Central memory CD4-positive, alpha-beta T cell (primary cell): Measurements from ENCODE around the gene HAUS7.

Experiments
- DNase-seq: peaks from one replicate; pipeline ENCODE4 v3.0.0; 2022

Gene HAUS7

GRCh38 chrX:153454901-153455550 lies 15.3 kb downstream of the HAUS7 start:
- no peak for DNase-seq

GRCh38 chrX:153450949-153451277 lies 19.5 kb downstream of the HAUS7 start:
- no peak for DNase-seq

- no peak for DNase-seq
These were observed 20.0 kb downstream of the HAUS7 start for GRCh38 chrX:153450114-153450948.

GRCh38 chrX:153449368-153450113 lies 20.8 kb downstream of the HAUS7 start:
- no peak for DNase-seq

GRCh38 chrX:153448556-153449367 lies 21.6 kb downstream of the HAUS7 start:
- no peak for DNase-seq

GRCh38 chrX:153447581-153447960 lies 22.8 kb downstream of the HAUS7 start:
- no peak for DNase-seq

DNA sequence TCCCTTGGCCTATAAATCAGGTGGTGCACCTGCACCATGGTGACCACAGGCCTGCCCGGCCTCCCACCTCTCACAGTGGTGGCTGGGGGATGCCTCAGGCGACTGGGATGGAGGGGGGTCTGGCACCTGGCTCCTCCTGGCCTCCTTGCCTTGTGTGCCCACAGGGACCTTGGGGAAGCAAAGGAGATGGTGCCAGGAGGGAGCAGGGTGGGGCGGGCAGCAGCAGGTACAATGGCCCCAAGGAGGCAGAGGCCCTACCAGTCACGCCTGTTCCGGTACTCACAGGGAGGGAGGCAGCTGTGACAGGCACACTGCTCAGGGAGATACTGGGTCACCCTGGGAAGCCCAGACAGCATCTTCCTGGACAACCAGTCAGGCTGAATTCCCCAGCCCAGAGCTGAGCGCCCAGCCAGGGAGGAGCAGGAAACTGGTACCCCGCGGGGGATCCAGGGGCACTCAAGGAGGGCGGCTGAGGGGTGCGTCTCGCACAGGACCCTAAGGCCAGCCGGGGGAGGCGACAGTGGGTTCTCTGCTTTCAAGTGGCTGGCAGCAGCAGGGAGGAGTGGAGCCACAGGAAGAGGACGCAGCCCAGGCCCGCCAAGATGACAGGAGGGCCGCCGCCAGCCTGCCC lies 23.3 kb downstream of the HAUS7 start:
- no peak for DNase-seq

DNA sequence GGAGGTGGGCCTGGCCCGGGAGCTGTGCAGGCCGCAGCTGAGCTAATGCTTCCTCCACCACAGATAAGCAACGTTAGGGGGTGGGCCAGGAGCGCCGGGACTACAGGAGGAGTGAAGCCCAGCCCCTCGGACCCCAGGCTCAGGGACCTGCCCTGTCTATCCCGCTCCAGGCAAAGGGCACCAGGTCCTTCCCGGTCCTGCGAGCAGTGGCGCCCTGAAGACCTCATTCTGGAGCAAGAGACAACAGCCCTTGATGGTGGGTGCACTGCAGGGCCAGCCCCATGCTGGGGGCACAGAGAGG lies 23.8 kb downstream of the HAUS7 start:
- DNase-seq: no peak

DNA sequence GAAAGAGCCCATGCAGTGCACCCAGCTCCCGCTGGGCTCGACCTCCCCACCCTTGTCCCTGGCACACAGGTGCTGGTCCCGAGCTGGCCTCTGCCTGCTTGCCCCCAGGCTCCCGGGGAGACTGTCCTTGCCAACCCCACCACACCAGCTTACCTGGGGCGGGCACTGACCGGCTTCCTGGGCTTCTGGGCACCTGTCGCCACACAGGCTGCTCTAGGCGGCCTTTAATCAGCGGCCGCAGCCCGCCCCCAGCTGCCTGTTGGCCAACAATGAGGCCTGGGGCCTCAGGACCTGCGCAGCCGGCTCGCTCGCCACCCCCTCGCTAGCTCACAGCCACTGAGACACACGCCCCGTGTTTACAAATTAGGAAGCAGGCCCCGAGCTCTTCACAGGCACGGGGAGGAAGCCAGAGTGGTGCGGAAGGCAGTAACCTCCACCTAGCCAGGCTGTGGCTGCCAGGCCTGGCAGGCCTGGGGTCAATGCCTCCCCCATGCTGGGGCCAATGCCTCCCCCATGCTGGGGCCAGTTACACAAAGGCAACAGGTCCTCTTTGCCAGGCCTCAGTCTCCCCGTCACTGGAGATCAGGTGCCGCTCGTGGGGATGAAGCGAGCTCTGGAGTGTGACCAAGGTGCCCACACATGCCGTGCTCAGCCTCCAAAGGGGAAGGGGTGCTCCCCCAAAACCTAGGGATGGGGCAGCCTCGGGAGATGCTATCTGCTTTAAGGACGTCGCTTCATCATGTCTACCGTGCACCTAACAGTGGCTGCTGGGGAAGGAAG lies 24.3 kb downstream of the HAUS7 start, which contains the start of gene TREX2:
TSS of gene TREX2 (minus strand) at position 201 of the 780 bp plus-strand sequence. CDS start 626 bp downstream, outside the sequence.
- DNase-seq: no peak

DNA sequence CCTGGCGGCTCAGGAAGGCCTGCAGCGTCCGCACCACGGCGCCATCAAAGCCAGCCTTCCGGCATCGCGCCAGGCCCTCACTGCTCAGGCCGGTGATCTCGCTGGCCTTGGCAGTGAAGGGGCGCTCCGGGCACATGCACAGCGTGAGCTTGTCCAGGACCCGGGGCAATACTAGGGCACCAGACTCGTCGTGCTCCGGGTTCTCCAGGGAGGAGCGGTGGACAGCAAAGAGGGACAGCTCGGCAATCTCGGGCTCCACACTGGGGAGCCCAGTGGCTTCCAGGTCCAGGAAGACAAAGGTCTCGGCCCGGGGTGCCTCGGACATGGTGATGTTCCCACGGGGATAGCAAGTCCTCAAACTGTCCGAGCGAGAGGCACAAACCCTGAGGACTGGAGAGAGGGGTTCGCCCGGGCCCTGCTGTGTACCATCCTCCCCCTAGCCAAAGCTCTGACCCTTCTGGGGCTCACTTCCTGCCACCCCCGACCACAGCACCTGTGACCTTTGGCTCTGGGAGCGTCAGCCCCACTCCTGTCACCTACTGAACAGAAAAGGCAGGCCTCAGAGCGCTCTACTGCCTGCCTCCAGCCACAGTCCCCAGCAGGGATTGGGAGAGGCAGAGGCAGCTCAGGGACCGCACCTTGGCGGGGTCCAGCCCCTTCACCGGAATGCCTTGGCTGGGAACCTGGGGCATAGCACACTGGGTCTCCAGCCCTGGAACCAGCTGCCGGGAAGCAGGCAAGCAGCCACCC lies 25.1 kb downstream of the HAUS7 start:
- DNase-seq: no peak

- DNase-seq: no peak
These were observed 25.9 kb downstream of the HAUS7 start for GRCh38 chrX:153444333-153445011.

GRCh38 chrX:153443476-153444332 lies 26.7 kb downstream of the HAUS7 start:
- no peak for DNase-seq

DNA sequence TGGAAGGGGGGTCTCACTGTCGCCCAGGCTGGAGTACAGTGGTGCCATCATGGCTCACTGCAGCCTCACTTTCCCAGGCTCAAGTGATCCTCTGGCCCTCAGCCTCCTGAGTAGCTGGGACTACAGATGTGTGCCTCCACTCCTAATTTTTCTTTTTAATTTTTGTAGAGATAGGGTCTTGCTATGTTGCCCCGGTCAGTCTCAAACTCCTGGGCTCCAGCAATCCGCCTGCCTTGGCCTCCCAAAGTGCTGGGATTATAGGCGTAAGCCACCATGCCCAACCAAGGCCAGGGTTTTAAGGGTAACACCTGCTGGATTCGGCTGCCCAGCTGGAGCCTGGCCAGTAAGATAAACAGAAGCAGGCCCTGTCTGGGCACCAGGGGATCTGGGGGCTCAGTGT lies 27.9 kb downstream of the HAUS7 start:
- DNase-seq: no peak

- DNase-seq: no peak
These were observed 28.4 kb downstream of the HAUS7 start for GRCh38 chrX:153441981-153442380.

GRCh38 chrX:153441296-153441695 lies 29.1 kb downstream of the HAUS7 start:
- no peak for DNase-seq

- no peak for DNase-seq
These were observed 29.7 kb downstream of the HAUS7 start for GRCh38 chrX:153440556-153441135.

GRCh38 chrX:153439977-153440376 lies 30.4 kb downstream of the HAUS7 start:
- DNase-seq: no peak

- no peak for DNase-seq
These were observed 31.8 kb downstream of the HAUS7 start for GRCh38 chrX:153438532-153438931.

DNA sequence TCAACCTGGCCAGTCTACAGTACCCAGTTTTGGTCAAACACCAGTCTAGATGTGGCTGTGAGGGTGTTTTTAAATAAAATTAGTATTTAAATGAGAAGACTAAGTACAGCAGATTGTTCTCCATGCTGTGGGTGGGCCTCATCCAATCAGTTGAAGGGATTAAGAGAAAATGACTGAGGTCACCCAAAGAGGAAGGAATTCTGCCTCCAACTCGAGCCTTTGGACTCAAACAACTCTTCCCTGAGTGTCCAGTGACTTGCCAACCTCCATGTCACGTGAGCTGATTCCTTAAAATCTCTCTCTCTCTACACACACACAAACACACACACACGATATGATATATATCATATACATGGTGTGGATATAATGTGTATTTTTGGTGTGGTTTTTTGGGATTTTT lies 34.5 kb downstream of the HAUS7 start:
- DNase-seq: no peak
